Loucy (cell line): Measurements from ENCODE around the gene CHST11.

Source experiments
- H2AFZ ChIP-seq: fragments of 200-600 bp; sonication (generic); 2 replicates; pipeline ENCODE4 v1.6.0; 2016; ENCODE audit warnings: antibody characterized with exemption, mild to moderate bottlenecking, low read length, moderate library complexity
- H3F3A ChIP-seq: fragments of 200-600 bp; 2 replicates; pipeline ENCODE4 v1.6.0; 2016; ENCODE audit warnings: antibody characterized with exemption, low read depth, mild to moderate bottlenecking
- H3K27me3 ChIP-seq: fragments of 200-600 bp; sonication (generic); 2 replicates; pipeline ENCODE4 v1.6.1; 2014; ENCODE audit warnings: low read length, mild to moderate bottlenecking; ENCODE audit not compliant: insufficient read depth, poor library complexity, severe bottlenecking
- H3K36me3 ChIP-seq: fragments of 200-600 bp; sonication (generic); 2 replicates; pipeline ENCODE4 v1.6.1; 2016; ENCODE audit warnings: low read length; ENCODE audit not compliant: insufficient read depth
- H3K4me1 ChIP-seq: fragments of 200-600 bp; sonication (generic); 2 replicates; pipeline ENCODE4 v1.5.1; 2014; ENCODE audit warnings: low read length, mild to moderate bottlenecking; ENCODE audit not compliant: insufficient read depth, poor library complexity, severe bottlenecking
- H3K4me2 ChIP-seq: fragments of 200-600 bp; sonication (generic); 2 replicates; pipeline ENCODE4 v1.6.0; 2014; ENCODE audit warnings: antibody characterized with exemption, low read length, low read depth, mild to moderate bottlenecking; ENCODE audit not compliant: poor library complexity, severe bottlenecking
- H3K4me3 ChIP-seq: fragments of 200-600 bp; sonication (generic); 2 replicates; pipeline ENCODE4 v1.5.1; 2014; ENCODE audit warnings: low read length, mild to moderate bottlenecking, mixed read lengths; ENCODE audit not compliant: poor library complexity, severe bottlenecking
- H3K79me2 ChIP-seq: fragments of 200-600 bp; sonication (generic); 2 replicates; pipeline ENCODE4 v1.6.1; 2014; ENCODE audit warnings: low read length; ENCODE audit not compliant: insufficient read depth
- H3K9ac ChIP-seq: fragments of 200-600 bp; sonication (generic); 2 replicates; pipeline ENCODE4 v1.6.0; 2014; ENCODE audit warnings: mild to moderate bottlenecking, low read depth, low read length, moderate library complexity; ENCODE audit not compliant: poor library complexity, severe bottlenecking
- H3K9me2 ChIP-seq: fragments of 200-600 bp; sonication (generic); replicated peaks from 2 replicates; pipeline ENCODE4 v1.6.1; 2016; ENCODE audit warnings: low read depth, low read length, mixed read lengths
- H3K9me3 ChIP-seq: fragments of 200-600 bp; sonication (generic); 2 replicates; pipeline ENCODE4 v1.6.1; 2014; ENCODE audit warnings: mild to moderate bottlenecking, antibody characterized with exemption, low read length, low read depth; ENCODE audit not compliant: insufficient read depth
- H4K20me1 ChIP-seq: fragments of 200-600 bp; sonication (generic); 2 replicates; pipeline ENCODE4 v1.6.0; 2014; ENCODE audit warnings: antibody characterized with exemption, low read length, mild to moderate bottlenecking; ENCODE audit not compliant: insufficient read depth, poor library complexity, severe bottlenecking
- EZH2phosphoT487 ChIP-seq: fragments of 200-600 bp; IDR thresholded peaks from 2 replicates; pipeline ENCODE4 v1.6.1; 2018; ENCODE audit warnings: antibody characterized with exemption, mild to moderate bottlenecking, moderate library complexity, borderline replicate concordance
- TF ChIP-seq, protein P1 (sequence below): fragments of 200-600 bp; sonication (generic); conservative IDR thresholded peaks from 2 replicates; pipeline ENCODE4 v1.5.1; 2014; ENCODE audit warnings: mild to moderate bottlenecking, antibody characterized with exemption, low read length

Gene CHST11

DNA sequence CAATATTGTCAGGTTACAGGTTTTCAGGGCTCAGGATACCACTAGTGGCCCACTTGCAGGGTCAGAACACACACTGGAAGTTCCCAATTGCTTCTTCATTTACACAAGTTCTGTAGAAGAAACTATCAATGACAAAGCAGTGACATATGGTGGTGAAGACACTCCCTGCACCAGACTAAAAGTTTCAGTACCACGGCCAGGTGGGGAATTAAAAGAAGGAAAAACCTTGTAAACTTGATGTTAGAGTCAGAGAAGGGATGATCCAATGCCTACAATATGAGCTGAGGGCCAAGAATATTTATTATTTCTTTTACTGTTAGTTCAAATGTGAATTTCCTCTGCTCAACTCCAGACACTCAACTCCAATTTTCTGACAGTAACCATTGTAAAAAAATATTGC lies 31.8 kb upstream of the CHST11 start:
- no peak overlapping the region for H2AFZ ChIP-seq
- no peak overlapping the region for H3K4me3 ChIP-seq
- no peaks in the 10 kb centered on the region for H4K20me1 ChIP-seq
- peaks cover 11% of the 10 kb centered on the region for H3K4me1 ChIP-seq
- no peak overlapping the region for H3K4me2 ChIP-seq
- no peaks in the 10 kb centered on the region for H3K9me2 ChIP-seq
- H3K79me2 ChIP-seq, result no peaks in the 10 kb centered on the region
- no peaks in the 10 kb centered on the region for H3K9me3 ChIP-seq
- H3K36me3 ChIP-seq, result no peaks in the 10 kb centered on the region
- no peaks in the 10 kb centered on the region for H3F3A ChIP-seq
- TF ChIP-seq, protein P1, sequence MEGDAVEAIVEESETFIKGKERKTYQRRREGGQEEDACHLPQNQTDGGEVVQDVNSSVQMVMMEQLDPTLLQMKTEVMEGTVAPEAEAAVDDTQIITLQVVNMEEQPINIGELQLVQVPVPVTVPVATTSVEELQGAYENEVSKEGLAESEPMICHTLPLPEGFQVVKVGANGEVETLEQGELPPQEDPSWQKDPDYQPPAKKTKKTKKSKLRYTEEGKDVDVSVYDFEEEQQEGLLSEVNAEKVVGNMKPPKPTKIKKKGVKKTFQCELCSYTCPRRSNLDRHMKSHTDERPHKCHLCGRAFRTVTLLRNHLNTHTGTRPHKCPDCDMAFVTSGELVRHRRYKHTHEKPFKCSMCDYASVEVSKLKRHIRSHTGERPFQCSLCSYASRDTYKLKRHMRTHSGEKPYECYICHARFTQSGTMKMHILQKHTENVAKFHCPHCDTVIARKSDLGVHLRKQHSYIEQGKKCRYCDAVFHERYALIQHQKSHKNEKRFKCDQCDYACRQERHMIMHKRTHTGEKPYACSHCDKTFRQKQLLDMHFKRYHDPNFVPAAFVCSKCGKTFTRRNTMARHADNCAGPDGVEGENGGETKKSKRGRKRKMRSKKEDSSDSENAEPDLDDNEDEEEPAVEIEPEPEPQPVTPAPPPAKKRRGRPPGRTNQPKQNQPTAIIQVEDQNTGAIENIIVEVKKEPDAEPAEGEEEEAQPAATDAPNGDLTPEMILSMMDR, result no peak
- TF ChIP-seq EZH2phosphoT487, result no peak
- H3K27me3 ChIP-seq, result no peaks in the 10 kb centered on the region
- no peak overlapping the region for H3K9ac ChIP-seq

DNA sequence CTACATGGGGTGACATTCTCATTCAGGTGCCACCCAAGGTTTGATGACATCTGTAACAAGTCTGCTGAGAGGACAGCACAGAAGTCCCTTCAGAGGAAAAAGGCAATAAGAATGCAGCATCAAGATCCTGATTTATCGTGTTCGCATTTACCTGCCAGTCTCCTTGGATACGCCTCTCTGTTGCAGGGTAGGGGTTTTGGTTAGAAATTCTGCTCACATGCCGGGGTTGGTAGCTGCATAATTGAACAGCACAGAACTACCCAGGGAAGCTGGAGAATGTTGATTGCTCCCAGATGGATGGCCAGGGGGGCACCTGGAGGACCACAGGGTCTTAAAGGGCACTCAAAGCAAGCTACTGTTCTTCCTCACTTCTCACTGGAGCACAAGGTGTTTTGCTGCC lies 31.1 kb upstream of the CHST11 start:
- TF ChIP-seq, protein P1, result no peak
- TF ChIP-seq EZH2phosphoT487, result no peak
- Histone ChIP-seq H3K4me2 (no peak overlapping the region), H3K9me3 (no peaks in the 10 kb centered on the region), H3K27me3 (no peaks in the 10 kb centered on the region), H4K20me1 (no peaks in the 10 kb centered on the region), H3K4me3 (no peak overlapping the region), H3K36me3 (no peaks in the 10 kb centered on the region), H3K4me1 (peaks cover 11% of the 10 kb centered on the region), H3F3A (no peaks in the 10 kb centered on the region), H3K9me2 (no peaks in the 10 kb centered on the region), H2AFZ (no peak overlapping the region), H3K9ac (no peak overlapping the region), H3K79me2 (no peaks in the 10 kb centered on the region)

DNA sequence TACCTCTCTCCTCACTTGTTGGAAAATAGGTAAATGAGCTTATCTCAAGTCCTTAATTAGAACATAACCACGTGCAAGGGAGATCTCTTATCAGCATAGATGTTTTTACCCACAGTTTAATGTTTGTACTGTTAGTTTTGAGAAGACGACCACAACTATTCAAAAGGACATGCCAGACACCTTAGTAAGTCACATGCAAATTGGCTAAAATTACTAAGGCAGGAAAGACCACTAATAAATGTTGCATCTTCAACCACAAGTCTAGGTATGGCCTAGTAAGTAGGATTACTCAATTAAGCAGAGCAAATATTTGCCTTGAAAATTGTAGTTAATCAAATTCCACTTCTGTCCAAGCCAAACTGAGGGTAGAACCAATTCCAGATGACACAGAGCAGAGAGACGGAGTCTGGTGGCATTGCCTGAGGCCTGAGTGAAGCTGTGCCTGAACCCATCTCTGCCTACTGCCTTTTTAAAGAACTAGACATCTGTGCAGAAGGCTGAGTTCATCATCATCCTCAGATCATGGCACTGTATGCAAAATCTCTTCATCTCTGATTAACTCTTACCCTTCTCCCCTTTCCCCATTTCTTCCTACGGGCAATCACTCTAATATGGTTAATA lies 29.7 kb upstream of the CHST11 start:
- no peaks in the 10 kb centered on the region for H3K27me3 ChIP-seq
- H3K79me2 ChIP-seq, result no peaks in the 10 kb centered on the region
- peaks cover 6% of the 10 kb centered on the region for H3K4me1 ChIP-seq
- TF ChIP-seq EZH2phosphoT487, result no peak
- TF ChIP-seq, protein P1, result no peak
- H3K36me3 ChIP-seq, result no peaks in the 10 kb centered on the region
- H3K9me2 ChIP-seq, result no peaks in the 10 kb centered on the region
- H3K4me2 ChIP-seq, result no peak overlapping the region
- no peak overlapping the region for H2AFZ ChIP-seq
- no peaks in the 10 kb centered on the region for H3F3A ChIP-seq
- no peak overlapping the region for H3K4me3 ChIP-seq
- no peaks in the 10 kb centered on the region for H3K9me3 ChIP-seq
- H4K20me1 ChIP-seq, result no peaks in the 10 kb centered on the region
- H3K9ac ChIP-seq, result no peak overlapping the region
